ENCODE measurements around the gene MYH9.

Gene MYH9

GRCh38 chr22:36385491-36386350, 2.0 kb downstream of the MYH9 start:
- DNase-seq: peak; percentile 77

GRCh38 chr22:36384766-36385481, 2.8 kb downstream of the MYH9 start:
- peak; percentile 71 for DNase-seq

- peak; percentile 81 for DNase-seq
These were observed 4.6 kb downstream of the MYH9 start for GRCh38 chr22:36383110-36383581.

- no peak for DNase-seq
These were observed 6.1 kb downstream of the MYH9 start for GRCh38 chr22:36381513-36382128.

- peak; percentile 70 for DNase-seq
These were observed 8.0 kb downstream of the MYH9 start for GRCh38 chr22:36379593-36380361.

- no peak for DNase-seq
These were observed 8.9 kb downstream of the MYH9 start for GRCh38 chr22:36378869-36379217.

- no peak for DNase-seq
These were observed 9.5 kb downstream of the MYH9 start for GRCh38 chr22:36378080-36378868.

- peak; percentile 86 for DNase-seq
These were observed 10.6 kb downstream of the MYH9 start for GRCh38 chr22:36377022-36377631.

- DNase-seq: no peak
These were observed 11.5 kb downstream of the MYH9 start for GRCh38 chr22:36376265-36376664.

GRCh38 chr22:36375071-36375980, 12.4 kb downstream of the MYH9 start:
- no peak for DNase-seq

GRCh38 chr22:36374603-36375024, 13.2 kb downstream of the MYH9 start:
- DNase-seq: peak; percentile 72

- no peak for DNase-seq
These were observed 14.5 kb downstream of the MYH9 start for GRCh38 chr22:36373258-36373579.

GRCh38 chr22:36371920-36372319, 15.8 kb downstream of the MYH9 start:
- no peak for DNase-seq

- DNase-seq: no peak
These were observed 17.6 kb downstream of the MYH9 start for GRCh38 chr22:36369922-36370791.

GRCh38 chr22:36369004-36369921, 18.5 kb downstream of the MYH9 start:
- DNase-seq: no peak

- no peak for DNase-seq
These were observed 19.3 kb downstream of the MYH9 start for GRCh38 chr22:36368359-36368983.

GRCh38 chr22:36367479-36367878, 20.3 kb downstream of the MYH9 start:
- no peak for DNase-seq

GRCh38 chr22:36367066-36367465, 20.7 kb downstream of the MYH9 start:
- DNase-seq: no peak

Measured in CD4-positive, alpha-beta T cell treated with Interleukin-4 for 4 hours (primary cell).